Neural cell (in vitro differentiated cells): ENCODE results near the gene ZBTB7B.

Experiments
- CTCF ChIP-seq: fragments of 450-650 bp; IDR thresholded peaks from 2 replicates; pipeline ENCODE4 v1.5.1; 2014; ENCODE audit warnings: antibody characterized with exemption, mild to moderate bottlenecking, moderate library complexity; ENCODE audit not compliant: poor library complexity, severe bottlenecking
- EP300 ChIP-seq: fragments of 450-650 bp; conservative IDR thresholded peaks from 2 replicates; pipeline ENCODE4 v1.6.1; 2014; ENCODE audit warnings: antibody characterized with exemption, mild to moderate bottlenecking, moderate library complexity; ENCODE audit not compliant: poor library complexity, severe bottlenecking
- EZH2 ChIP-seq: fragments of 200-600, 300-800 bp; shearing (Covaris generic), sonication (generic); IDR thresholded peaks from 2 replicates; pipeline ENCODE4 v1.6.1; 2014; ENCODE audit warnings: antibody characterized with exemption, low read length, borderline replicate concordance, mild to moderate bottlenecking; ENCODE audit not compliant: insufficient read depth, poor library complexity, severe bottlenecking
- POLR2AphosphoS5 ChIP-seq: IDR thresholded peaks from 2 replicates; pipeline ENCODE4 v1.6.1; 2012
- RAD21 ChIP-seq: fragments of 450-650 bp; conservative IDR thresholded peaks from 2 replicates; pipeline ENCODE4 v1.6.1; 2014; ENCODE audit warnings: antibody characterized with exemption, mild to moderate bottlenecking, moderate library complexity
- REST ChIP-seq: IDR thresholded peaks from 2 replicates; pipeline ENCODE4 v1.6.1; 2012; ENCODE audit warnings: borderline replicate concordance
- SMC3 ChIP-seq: fragments of 450-650 bp; conservative IDR thresholded peaks from 2 replicates; pipeline ENCODE4 v1.6.1; 2014; ENCODE audit warnings: antibody characterized with exemption, mild to moderate bottlenecking, moderate library complexity; ENCODE audit not compliant: poor library complexity

- TF ChIP-seq CTCF = no peak
- no peak for TF ChIP-seq EZH2
- TF ChIP-seq POLR2AphosphoS5 = no peak
- no peak for TF ChIP-seq RAD21
- no peak for TF ChIP-seq SMC3
- no peak for TF ChIP-seq REST
- no peak for TF ChIP-seq EP300
Measured at GRCh38 chr1:155004352-155005075, 1.9 kb downstream of the ZBTB7B start.
